DOHH2 (cell line): Measurements from ENCODE around the gene TLE2.

Source experiments
- H3F3A ChIP-seq: fragments of 200-600 bp; sonication (generic), shearing (Covaris generic); 2 replicates; pipeline ENCODE4 v1.6.0; 2016; ENCODE audit warnings: antibody characterized with exemption, mild to moderate bottlenecking; ENCODE audit not compliant: control insufficient read depth, insufficient read depth
- H3K27ac ChIP-seq: fragments of 200-600 bp; sonication (generic); 2 replicates; pipeline ENCODE4 v1.5.1; 2014; ENCODE audit warnings: low read depth, mild to moderate bottlenecking, low read length, moderate library complexity
- H3K27me3 ChIP-seq: fragments of 200-600 bp; sonication (generic); 2 replicates; pipeline ENCODE4 v1.6.1; 2014; ENCODE audit warnings: mild to moderate bottlenecking, low read length, mixed read lengths; ENCODE audit not compliant: control insufficient read depth
- H3K36me3 ChIP-seq: fragments of 200-600 bp; sonication (generic); 2 replicates; pipeline ENCODE4 v1.6.1; 2014; ENCODE audit warnings: mild to moderate bottlenecking, low read length, moderate library complexity, mixed read lengths; ENCODE audit not compliant: control insufficient read depth
- H3K4me1 ChIP-seq: fragments of 200-600 bp; sonication (generic); 2 replicates; pipeline ENCODE4 v1.6.1; 2014; ENCODE audit warnings: mild to moderate bottlenecking, low read length, mixed read lengths; ENCODE audit not compliant: control insufficient read depth
- H3K4me2 ChIP-seq: fragments of 200-600 bp; sonication (generic); 2 replicates; pipeline ENCODE4 v1.6.0; 2014; ENCODE audit warnings: mild to moderate bottlenecking, low read length, moderate library complexity
- H3K4me3 ChIP-seq: fragments of 200-600 bp; sonication (generic); 2 replicates; pipeline ENCODE4 v1.5.1; 2014; ENCODE audit warnings: mild to moderate bottlenecking, low read length, mixed read lengths
- H3K79me2 ChIP-seq: fragments of 200-600 bp; sonication (generic); 2 replicates; pipeline ENCODE4 v1.6.1; 2014; ENCODE audit warnings: mild to moderate bottlenecking, low read length, mixed read lengths; ENCODE audit not compliant: control insufficient read depth
- H3K9me2 ChIP-seq: fragments of 200-600 bp; sonication (generic); replicated peaks from 2 replicates; pipeline ENCODE4 v1.6.1; 2014; ENCODE audit warnings: mild to moderate bottlenecking, low read length, mixed read lengths; ENCODE audit not compliant: control insufficient read depth
- H3K9me3 ChIP-seq: fragments of 200-600 bp; sonication (generic); 2 replicates; pipeline ENCODE4 v1.6.1; 2014; ENCODE audit warnings: antibody characterized with exemption, low read length, mixed read lengths; ENCODE audit not compliant: control insufficient read depth, insufficient read depth
- H4K20me1 ChIP-seq: fragments of 200-600 bp; sonication (generic); 2 replicates; pipeline ENCODE4 v1.6.0; 2014; ENCODE audit warnings: low read depth, mild to moderate bottlenecking, antibody characterized with exemption, low read length, moderate library complexity; ENCODE audit not compliant: control insufficient read depth, insufficient read depth
- EZH2phosphoT487 ChIP-seq: fragments of 200-600 bp; sonication (generic); IDR thresholded peaks from 2 replicates; pipeline ENCODE4 v1.6.1; 2017; ENCODE audit warnings: borderline replicate concordance, mild to moderate bottlenecking, antibody characterized with exemption, low read length, moderate library complexity, mixed read lengths
- TF ChIP-seq, protein P1 (sequence below): fragments of 200-600 bp; sonication (generic); IDR thresholded peaks from one replicate; pipeline ENCODE4 v1.5.1; 2014; ENCODE audit warnings: antibody characterized with exemption, mild to moderate bottlenecking, low read depth, low read length; ENCODE audit not compliant: poor library complexity, severe bottlenecking

The TLE2 gene

DNA sequence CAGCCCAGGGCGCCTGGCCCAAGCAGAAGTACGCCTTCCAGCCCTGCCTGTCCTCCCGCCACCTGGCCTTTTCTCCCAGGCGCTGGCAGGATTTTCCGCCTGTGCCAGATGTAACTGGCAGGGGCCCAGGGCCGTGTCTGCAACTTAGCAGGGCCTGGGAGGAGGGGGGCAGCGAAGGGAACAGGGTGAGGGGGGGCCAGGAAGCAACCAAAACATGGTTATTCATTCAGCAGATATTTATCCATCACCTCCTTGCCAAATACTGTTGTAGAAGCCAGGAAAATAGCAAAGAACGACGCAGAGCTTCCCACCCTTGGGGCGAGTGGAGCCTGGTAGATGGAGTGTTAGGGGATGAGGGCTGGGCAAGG lies 46.1 kb downstream of the TLE2 start:
- Histone ChIP-seq H4K20me1 (no peaks in the 10 kb centered on the region), H3K36me3 (no peaks in the 10 kb centered on the region), H3K79me2 (no peaks in the 10 kb centered on the region), H3K4me3 (no peak overlapping the region), H3F3A (no peaks in the 10 kb centered on the region), H3K27ac (no peak overlapping the region), H3K4me2 (no peak overlapping the region), H3K4me1 (peaks cover 24% of the 10 kb centered on the region), H3K9me3 (no peaks in the 10 kb centered on the region), H3K27me3 (peaks cover 21% of the 10 kb centered on the region), H3K9me2 (no peaks in the 10 kb centered on the region)
- TF ChIP-seq EZH2phosphoT487, result no peak
- TF ChIP-seq, protein P1, sequence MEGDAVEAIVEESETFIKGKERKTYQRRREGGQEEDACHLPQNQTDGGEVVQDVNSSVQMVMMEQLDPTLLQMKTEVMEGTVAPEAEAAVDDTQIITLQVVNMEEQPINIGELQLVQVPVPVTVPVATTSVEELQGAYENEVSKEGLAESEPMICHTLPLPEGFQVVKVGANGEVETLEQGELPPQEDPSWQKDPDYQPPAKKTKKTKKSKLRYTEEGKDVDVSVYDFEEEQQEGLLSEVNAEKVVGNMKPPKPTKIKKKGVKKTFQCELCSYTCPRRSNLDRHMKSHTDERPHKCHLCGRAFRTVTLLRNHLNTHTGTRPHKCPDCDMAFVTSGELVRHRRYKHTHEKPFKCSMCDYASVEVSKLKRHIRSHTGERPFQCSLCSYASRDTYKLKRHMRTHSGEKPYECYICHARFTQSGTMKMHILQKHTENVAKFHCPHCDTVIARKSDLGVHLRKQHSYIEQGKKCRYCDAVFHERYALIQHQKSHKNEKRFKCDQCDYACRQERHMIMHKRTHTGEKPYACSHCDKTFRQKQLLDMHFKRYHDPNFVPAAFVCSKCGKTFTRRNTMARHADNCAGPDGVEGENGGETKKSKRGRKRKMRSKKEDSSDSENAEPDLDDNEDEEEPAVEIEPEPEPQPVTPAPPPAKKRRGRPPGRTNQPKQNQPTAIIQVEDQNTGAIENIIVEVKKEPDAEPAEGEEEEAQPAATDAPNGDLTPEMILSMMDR, result no peak

DNA sequence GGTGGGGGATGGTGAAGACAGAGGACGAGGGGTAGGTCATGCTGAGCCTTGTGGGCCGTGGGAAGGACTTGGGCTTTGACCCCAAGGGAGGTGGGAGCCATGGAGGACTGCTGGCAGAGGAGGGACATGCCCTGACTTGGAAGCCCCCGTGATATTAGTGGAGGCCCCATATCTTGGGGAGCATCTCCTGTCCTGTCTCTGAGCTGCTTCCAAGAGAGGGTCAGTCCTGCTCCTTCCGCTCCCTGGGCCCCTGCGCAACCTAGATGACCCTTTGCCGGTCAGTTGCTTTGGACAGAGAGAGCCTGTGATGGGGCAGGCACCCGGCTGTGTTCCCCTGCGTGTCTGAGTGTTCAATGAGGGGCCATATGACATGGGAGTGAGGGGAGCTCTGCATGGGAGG lies 46.5 kb downstream of the TLE2 start:
- no peak for TF ChIP-seq EZH2phosphoT487
- TF ChIP-seq, protein P1, result no peak
- H3F3A ChIP-seq, result no peaks in the 10 kb centered on the region
- H3K4me3 ChIP-seq, result no peak overlapping the region
- no peaks in the 10 kb centered on the region for H3K79me2 ChIP-seq
- H3K9me3 ChIP-seq, result no peaks in the 10 kb centered on the region
- H3K9me2 ChIP-seq, result no peaks in the 10 kb centered on the region
- no peak overlapping the region for H3K4me2 ChIP-seq
- peaks cover 18% of the 10 kb centered on the region for H3K27me3 ChIP-seq
- H3K36me3 ChIP-seq, result no peaks in the 10 kb centered on the region
- H3K27ac ChIP-seq, result no peak overlapping the region
- H4K20me1 ChIP-seq, result no peaks in the 10 kb centered on the region
- H3K4me1 ChIP-seq, result peaks cover 29% of the 10 kb centered on the region

DNA sequence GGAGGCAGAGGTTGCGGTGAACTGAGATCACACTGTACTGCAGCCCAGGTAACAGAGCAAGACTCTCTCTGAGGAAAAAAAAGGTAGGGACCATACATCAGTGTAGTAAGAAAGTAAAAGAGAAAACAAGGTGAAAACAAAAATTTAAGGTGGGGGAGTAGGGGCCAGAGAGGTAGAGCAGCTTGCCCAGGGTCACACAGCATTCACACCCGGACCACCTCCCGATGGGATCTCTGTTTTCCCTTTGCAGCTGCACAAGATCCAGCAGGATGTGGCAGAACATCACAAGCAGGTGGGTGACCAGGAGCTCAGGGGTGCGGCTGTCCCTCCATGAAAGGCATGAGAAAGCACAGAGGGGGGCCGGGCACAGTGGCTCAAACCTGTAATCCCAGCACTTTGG lies 47.2 kb downstream of the TLE2 start:
- H3K4me1 ChIP-seq, result peaks cover 25% of the 10 kb centered on the region
- H3K27ac ChIP-seq, result no peak overlapping the region
- no peaks in the 10 kb centered on the region for H3K9me3 ChIP-seq
- H3K36me3 ChIP-seq, result no peaks in the 10 kb centered on the region
- H4K20me1 ChIP-seq, result no peaks in the 10 kb centered on the region
- no peaks in the 10 kb centered on the region for H3K79me2 ChIP-seq
- H3K4me2 ChIP-seq, result no peak overlapping the region
- H3F3A ChIP-seq, result no peaks in the 10 kb centered on the region
- no peak overlapping the region for H3K4me3 ChIP-seq
- peaks cover 13% of the 10 kb centered on the region for H3K27me3 ChIP-seq
- H3K9me2 ChIP-seq, result no peaks in the 10 kb centered on the region
- TF ChIP-seq EZH2phosphoT487, result no peak
- TF ChIP-seq, protein P1, result no peak

DNA sequence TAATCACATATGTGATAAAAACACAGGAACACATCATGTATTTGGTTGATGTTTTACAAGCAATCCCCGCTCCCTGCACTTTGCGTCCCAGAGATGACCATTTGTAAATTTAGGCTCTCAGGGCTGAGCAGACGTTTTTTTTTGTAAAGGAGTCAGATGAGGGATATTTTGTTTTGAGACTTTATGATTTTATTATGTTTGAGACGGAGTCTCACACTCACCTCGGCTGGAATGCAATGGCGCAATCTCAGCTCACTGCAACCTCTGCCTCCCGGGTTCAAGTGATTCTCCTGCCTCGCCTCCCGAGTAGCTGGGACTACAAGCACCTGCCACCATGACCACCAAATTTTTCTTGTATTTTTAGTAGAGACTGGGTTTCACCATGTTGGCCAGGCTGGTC lies 50.3 kb downstream of the TLE2 start:
- TF ChIP-seq, protein P1, result no peak
- no peak for TF ChIP-seq EZH2phosphoT487
- H3K27ac ChIP-seq, result no peak overlapping the region
- peaks cover 8% of the 10 kb centered on the region for H3K27me3 ChIP-seq
- H3K9me2 ChIP-seq, result no peaks in the 10 kb centered on the region
- no peaks in the 10 kb centered on the region for H4K20me1 ChIP-seq
- peaks cover 5% of the 10 kb centered on the region for H3K79me2 ChIP-seq
- no peaks in the 10 kb centered on the region for H3K36me3 ChIP-seq
- no peaks in the 10 kb centered on the region for H3K9me3 ChIP-seq
- peaks cover 3% of the 10 kb centered on the region; the same call in 1 of the 2 replicates for H3F3A ChIP-seq
- no peak overlapping the region for H3K4me3 ChIP-seq
- H3K4me2 ChIP-seq, result no peak overlapping the region
- H3K4me1 ChIP-seq, result peaks cover 45% of the 10 kb centered on the region
